HL-60 (cell line): ENCODE data around the gene FGR.

ENCODE experiments used
- GABPA ChIP-seq: IDR thresholded peaks from 2 replicates; pipeline ENCODE4 v1.6.1; 2012; ENCODE audit warnings: low read depth
- POLR2AphosphoS5 ChIP-seq: IDR thresholded peaks from 2 replicates; pipeline ENCODE4 v1.6.1; 2012; ENCODE audit warnings: low read depth
- SPI1 ChIP-seq: IDR thresholded peaks from 2 replicates; pipeline ENCODE4 v1.6.1; 2012; ENCODE audit warnings: low read depth, mild to moderate bottlenecking, borderline replicate concordance
- TF ChIP-seq, protein P1 (sequence below): IDR thresholded peaks from one replicate; pipeline ENCODE4 v1.5.1; 2011; ENCODE audit warnings: low read length, control low read depth, inconsistent platforms; ENCODE audit not compliant: insufficient read depth
- TF ChIP-seq, protein P2 (sequence below): IDR thresholded peaks from 2 replicates; pipeline ENCODE4 v1.6.1; 2012; ENCODE audit warnings: low read depth; ENCODE audit not compliant: insufficient replicate concordance

DNA sequence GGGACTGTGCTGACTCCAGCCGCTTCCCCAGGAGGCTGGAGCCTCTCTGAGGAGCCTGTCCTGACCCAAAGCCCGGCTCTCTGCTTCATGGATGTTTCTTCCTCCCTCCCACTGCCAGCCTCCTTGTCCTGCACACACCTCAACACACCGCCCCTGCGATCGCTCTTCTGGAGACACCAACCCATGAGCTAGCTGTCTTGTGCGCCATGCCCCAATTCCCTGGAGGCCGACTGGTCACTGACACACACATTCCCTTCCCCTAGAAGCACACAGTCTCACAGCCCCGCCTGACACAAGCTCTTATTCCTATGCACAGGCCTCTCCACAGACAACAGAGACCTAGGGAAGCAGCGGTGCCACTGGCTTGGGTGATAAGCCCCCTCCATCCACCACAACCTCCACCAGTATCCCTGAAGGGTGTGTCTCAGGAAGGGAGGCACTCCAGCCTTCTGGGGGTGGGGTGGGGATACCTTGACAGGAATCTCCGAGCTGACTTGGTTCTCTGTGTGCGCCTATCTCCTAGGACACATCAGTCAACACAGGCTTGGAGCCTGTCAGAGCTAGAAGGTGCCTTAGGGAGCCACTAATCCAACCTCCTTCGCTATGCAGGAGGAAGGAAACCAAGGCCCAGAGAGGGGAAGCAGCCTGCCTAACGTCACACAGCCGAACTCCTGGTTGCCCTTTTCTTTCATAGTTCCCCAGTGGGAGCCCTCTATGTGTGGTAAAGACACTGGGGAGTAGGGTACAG, 62.1 kb downstream of the FGR start:
- TF ChIP-seq, protein P1, sequence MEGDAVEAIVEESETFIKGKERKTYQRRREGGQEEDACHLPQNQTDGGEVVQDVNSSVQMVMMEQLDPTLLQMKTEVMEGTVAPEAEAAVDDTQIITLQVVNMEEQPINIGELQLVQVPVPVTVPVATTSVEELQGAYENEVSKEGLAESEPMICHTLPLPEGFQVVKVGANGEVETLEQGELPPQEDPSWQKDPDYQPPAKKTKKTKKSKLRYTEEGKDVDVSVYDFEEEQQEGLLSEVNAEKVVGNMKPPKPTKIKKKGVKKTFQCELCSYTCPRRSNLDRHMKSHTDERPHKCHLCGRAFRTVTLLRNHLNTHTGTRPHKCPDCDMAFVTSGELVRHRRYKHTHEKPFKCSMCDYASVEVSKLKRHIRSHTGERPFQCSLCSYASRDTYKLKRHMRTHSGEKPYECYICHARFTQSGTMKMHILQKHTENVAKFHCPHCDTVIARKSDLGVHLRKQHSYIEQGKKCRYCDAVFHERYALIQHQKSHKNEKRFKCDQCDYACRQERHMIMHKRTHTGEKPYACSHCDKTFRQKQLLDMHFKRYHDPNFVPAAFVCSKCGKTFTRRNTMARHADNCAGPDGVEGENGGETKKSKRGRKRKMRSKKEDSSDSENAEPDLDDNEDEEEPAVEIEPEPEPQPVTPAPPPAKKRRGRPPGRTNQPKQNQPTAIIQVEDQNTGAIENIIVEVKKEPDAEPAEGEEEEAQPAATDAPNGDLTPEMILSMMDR = no peak
- TF ChIP-seq, protein P2, sequence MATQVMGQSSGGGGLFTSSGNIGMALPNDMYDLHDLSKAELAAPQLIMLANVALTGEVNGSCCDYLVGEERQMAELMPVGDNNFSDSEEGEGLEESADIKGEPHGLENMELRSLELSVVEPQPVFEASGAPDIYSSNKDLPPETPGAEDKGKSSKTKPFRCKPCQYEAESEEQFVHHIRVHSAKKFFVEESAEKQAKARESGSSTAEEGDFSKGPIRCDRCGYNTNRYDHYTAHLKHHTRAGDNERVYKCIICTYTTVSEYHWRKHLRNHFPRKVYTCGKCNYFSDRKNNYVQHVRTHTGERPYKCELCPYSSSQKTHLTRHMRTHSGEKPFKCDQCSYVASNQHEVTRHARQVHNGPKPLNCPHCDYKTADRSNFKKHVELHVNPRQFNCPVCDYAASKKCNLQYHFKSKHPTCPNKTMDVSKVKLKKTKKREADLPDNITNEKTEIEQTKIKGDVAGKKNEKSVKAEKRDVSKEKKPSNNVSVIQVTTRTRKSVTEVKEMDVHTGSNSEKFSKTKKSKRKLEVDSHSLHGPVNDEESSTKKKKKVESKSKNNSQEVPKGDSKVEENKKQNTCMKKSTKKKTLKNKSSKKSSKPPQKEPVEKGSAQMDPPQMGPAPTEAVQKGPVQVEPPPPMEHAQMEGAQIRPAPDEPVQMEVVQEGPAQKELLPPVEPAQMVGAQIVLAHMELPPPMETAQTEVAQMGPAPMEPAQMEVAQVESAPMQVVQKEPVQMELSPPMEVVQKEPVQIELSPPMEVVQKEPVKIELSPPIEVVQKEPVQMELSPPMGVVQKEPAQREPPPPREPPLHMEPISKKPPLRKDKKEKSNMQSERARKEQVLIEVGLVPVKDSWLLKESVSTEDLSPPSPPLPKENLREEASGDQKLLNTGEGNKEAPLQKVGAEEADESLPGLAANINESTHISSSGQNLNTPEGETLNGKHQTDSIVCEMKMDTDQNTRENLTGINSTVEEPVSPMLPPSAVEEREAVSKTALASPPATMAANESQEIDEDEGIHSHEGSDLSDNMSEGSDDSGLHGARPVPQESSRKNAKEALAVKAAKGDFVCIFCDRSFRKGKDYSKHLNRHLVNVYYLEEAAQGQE = no peak
- TF ChIP-seq POLR2AphosphoS5 (no peak), GABPA (no peak), SPI1 (no peak)
